GM12891 (cell line): ENCODE data around the gene GRK1.

Source experiments
- DNase-seq: peaks from one replicate; pipeline ENCODE4 v3.0.0; 2011; ENCODE audit warnings: low spot score; ENCODE audit not compliant: insufficient read length
- FAIRE-seq: peaks from 2 replicates; lab custom pipeline; 2011; peaks lifted over from hg19 to GRCh38; lab: Jason Lieb, UNC
- PAX5 ChIP-seq: IDR thresholded peaks from 2 replicates; pipeline ENCODE4 v1.6.1; 2011; ENCODE audit warnings: low read length, moderate library complexity, mild to moderate bottlenecking; ENCODE audit not compliant: insufficient read depth, severe bottlenecking
- POLR2A ChIP-seq: IDR thresholded peaks from 2 replicates; pipeline ENCODE4 v1.6.1; 2011; ENCODE audit warnings: low read depth, low read length, control low read depth
- POLR2AphosphoS5 ChIP-seq: IDR thresholded peaks from 2 replicates; pipeline ENCODE4 v1.6.1; 2011; ENCODE audit warnings: low read depth, low read length, control low read depth
- POU2F2 ChIP-seq: IDR thresholded peaks from 2 replicates; pipeline ENCODE4 v1.6.1; 2011; ENCODE audit warnings: low read depth, mild to moderate bottlenecking, control low read depth, low read length, moderate library complexity
- SPI1 ChIP-seq: IDR thresholded peaks from 2 replicates; pipeline ENCODE4 v1.6.1; 2011; ENCODE audit warnings: low read depth, low read length, control low read depth
- TAF1 ChIP-seq: IDR thresholded peaks from 2 replicates; pipeline ENCODE4 v1.6.1; 2011; ENCODE audit warnings: low read depth, low read length, control low read depth

GRK1 gene

DNA sequence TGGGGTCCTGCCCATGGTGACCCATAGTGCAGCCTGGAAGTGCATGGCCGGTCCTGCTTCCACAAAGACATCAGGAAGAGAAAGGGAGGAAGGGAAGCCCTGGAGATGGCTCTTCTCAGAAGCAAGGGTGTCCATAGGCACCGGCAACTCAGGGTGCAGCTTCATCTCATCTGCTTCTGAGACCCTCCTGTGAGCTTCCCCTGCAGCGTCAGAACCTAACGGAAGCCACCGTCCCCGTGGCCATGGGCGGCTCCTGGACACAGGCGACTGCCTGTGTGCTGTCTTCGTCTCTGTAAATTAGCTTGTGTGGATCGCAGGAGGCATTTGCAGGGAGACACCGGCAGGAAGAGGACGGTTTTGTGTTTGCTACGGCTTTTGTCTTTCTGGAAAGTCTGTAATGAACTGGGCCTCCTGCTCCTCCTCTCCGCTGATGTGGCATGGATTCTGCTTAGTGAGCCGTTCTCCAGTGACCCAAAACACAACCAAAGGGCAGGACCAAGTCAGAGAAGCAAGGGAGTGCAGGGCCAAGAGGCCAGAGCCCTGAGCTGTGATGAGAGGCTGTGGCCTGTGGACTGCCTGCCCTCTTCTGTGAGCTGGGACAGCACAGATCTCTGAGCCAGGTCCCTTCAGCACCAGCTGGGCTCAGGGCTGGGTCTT lies 11.5 kb upstream of the GRK1 start:
- DNase-seq, result no peak
- FAIRE-seq, result no peak
- TF ChIP-seq POLR2A, result no peak
- no peak for TF ChIP-seq TAF1
- TF ChIP-seq POLR2AphosphoS5, result no peak

- FAIRE-seq, result no peak
- TF ChIP-seq TAF1 (no peak), SPI1 (no peak), POU2F2 (no peak), POLR2AphosphoS5 (no peak), POLR2A (no peak), PAX5 (no peak)
- DNase-seq, result no peak
Measured at GRCh38 chr13:113656003-113656588, 10.9 kb upstream of the GRK1 start.

DNA sequence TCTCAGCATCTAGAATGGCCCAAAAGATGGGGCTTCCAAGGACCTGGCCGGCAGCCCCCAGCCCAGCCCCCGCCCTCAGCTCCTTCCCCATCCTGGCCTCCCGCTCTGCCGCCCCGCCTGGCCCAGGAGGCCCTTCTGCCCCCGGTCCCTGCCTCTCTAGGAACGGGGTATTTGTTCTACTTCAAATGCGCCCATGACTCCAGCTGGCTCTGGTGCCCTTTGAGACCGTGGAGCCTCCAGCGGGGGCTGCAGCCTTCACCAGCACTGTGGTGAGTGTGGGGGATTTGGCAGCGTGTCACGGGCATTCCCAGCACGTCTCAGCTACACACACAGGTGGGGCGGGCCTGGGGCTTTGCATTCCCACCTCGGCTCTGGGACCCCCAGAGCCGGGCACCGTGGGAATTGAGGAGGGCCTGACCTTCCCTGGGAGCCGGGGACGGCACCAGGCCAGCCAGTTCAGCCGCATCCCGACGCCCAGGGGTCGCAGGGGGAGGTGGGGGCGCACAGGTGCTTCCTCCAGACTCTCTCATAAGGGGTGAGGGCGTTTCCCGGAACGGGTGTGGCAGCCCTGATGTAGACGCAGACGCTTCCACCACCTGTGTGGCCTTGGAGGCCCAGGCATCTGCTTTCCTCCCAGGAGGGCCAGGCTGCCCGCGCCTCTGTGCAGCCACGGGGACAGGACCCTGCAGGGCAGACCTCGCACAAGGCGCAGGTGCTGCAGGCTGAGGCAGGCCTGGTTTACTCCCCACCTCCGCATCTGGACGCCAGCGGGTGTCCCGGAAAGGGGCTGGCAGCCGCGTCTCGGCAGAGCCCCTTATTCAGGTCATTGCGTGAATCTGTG lies 10.0 kb upstream of the GRK1 start:
- TF ChIP-seq POLR2A (no peak), SPI1 (no peak), PAX5 (no peak), POLR2AphosphoS5 (no peak), POU2F2 (no peak), TAF1 (no peak)
- FAIRE-seq (no peak), DNase-seq (no peak)

- no peak for TF ChIP-seq TAF1
- no peak for TF ChIP-seq POLR2A
- TF ChIP-seq POLR2AphosphoS5, result no peak
- TF ChIP-seq PAX5, result no peak
- no peak for TF ChIP-seq SPI1
- TF ChIP-seq POU2F2, result no peak
- DNase-seq (no peak), FAIRE-seq (no peak)
Measured at GRCh38 chr13:113657851-113658741, 8.9 kb upstream of the GRK1 start, which contains the start of gene ATP4B. ATP4B (minus strand) TSS chr13:113658198; CDS start chr13:113658144, 54 bp downstream.

DNA sequence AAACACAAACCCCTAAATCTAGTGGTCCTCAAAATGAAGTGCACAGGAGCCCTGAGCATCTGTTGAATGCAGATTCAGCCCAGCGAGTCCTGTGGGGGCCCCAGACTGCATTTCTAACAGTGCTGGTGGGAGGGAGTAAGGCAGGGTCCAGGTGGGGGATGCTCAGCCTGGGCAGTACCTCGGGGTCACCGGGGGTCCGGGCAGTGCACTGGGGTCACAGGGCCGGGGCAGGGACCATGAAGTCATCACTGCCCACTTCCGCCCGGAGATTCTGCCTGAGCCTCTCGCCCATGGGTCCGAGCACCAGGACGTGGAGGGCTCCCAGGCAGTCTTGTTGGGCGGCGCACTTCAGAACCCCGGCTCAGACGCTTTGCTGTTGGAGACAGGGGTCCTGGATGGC lies 8.2 kb upstream of the GRK1 start:
- no peak for FAIRE-seq
- DNase-seq, result no peak
- TF ChIP-seq POLR2A (no peak), TAF1 (no peak), SPI1 (no peak), POU2F2 (no peak), PAX5 (no peak), POLR2AphosphoS5 (no peak)

GRCh38 chr13:113659337-113659736 lies 7.7 kb upstream of the GRK1 start:
- DNase-seq (no peak), FAIRE-seq (no peak)
- TF ChIP-seq POLR2A (no peak), POLR2AphosphoS5 (no peak), TAF1 (no peak), SPI1 (no peak), POU2F2 (no peak), PAX5 (no peak)

GRCh38 chr13:113660066-113660465 lies 7.0 kb upstream of the GRK1 start:
- TF ChIP-seq TAF1, result no peak
- TF ChIP-seq SPI1, result no peak
- no peak for TF ChIP-seq POLR2A
- no peak for TF ChIP-seq PAX5
- no peak for TF ChIP-seq POU2F2
- no peak for TF ChIP-seq POLR2AphosphoS5
- FAIRE-seq (no peak), DNase-seq (no peak)

DNA sequence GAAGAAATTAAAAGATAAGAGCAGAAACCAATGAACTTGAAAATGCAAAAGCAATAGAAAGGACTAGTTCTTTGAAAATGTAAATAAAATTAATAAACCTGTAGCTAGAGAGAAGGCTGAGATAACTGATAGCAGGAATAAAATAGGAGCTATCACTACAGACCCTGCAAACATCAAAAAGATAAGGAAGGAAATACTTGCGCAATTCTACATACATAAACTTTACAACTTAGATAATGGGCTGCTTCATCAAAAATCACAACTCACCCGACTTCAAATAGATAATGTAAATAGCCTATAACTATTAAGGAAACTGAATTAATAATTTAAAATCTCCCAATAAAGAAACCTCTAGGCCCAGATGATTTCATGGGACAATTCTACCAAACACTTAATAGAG lies 5.5 kb upstream of the GRK1 start:
- no peak for FAIRE-seq
- DNase-seq, result no peak

More for the DNA sequence above, 5.5 kb upstream of the GRK1 start:
- TF ChIP-seq POLR2AphosphoS5 (no peak), SPI1 (no peak), POU2F2 (no peak), TAF1 (no peak), PAX5 (no peak), POLR2A (no peak)
